ENCODE measurements around the gene IRX2.

DNA sequence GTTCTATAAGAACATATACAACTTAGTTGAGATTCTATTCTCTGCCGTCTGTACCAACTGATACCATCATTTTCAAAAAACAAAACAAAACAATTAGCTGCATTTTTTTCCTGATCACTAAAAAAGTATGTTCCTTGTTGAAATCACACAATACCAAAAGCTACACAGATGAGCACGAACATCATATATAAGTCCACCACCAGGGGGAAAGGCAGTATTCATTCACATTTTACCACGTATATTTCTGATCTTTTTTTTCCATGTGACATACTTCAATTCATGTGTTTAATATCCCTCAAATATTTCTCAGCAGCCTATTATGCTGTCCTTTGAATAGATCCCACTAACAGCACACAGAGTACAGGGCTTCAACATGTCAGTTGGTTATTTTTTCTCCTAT lies 40.6 kb downstream of the IRX2 start:
- no peak for TF ChIP-seq CTCF (conservative IDR thresholded peaks at IDR 0.05; ENCODE audit: low read depth, low read length)
- no peak for TF ChIP-seq NFE2L2 (IDR thresholded peaks at IDR 0.05; ENCODE audit: low read depth, low read length)
- TF ChIP-seq CHD1 (IDR thresholded peaks at IDR 0.05; ENCODE audit: low read depth, low read length) = no peak
